ENCODE data around the gene TTC34. TPM values are rescaled to one million over a fixed set of nuclear protein-coding genes. Genes with fewer than 3 reads are reported as not detected.

The TTC34 gene
- total and polyA plus RNA-seq, 2 of the 4 experiments (the other 2 are of a cell fraction): under 0.01 to 0.09 TPM

DNA sequence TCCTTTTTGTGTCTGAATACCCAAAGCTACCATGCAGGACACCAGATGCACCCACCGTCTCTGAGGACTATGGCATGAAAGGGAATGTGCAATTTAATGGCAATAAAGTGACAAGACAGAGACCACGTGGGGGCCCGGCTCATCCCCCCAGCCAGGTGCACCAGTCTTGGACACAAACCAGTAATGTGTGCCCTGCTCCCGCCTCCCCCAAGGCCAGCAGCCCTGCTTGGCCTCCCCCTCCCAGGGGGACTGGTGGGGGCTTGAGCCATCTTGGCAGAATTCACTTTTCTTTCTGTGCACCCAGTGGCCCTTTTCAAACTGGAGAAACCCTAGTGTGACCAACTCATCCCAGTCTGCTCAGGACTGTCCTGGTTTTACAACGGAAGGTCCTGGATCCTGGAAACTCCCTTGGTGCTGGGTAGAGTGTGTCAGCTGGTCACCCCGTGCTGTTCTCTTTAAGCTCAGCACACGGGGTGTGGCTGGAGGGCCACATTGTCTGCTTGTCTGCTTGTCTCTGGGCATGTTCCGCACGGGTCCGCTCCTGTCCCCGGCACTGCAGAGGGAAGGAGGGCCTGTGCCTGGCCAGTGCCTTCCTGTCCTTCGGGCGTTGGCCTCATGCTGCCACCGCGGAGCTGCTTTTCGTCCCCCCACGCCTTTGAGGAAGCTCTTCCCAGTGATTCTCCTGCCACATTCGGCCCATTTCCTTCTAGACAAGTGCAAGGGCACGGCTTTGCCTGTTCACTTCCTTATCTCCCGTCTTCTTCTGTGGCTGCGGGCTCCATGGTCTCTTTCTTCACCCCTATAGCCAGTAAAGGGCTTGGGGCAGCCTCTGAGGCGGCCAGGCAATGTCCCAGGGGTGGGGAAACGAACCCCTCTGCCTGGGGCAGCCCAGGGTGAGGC, 45.8 kb upstream of the TTC34 start:
- in situ Hi-C loops (cut with MboI; ENCODE audit: low sequenced_read_pairs) (no loop called here), dilution Hi-C loops (cut with HindIII; ENCODE audit: low sequenced_read_pairs, unreplicated experiment) (no loop called here), intact Hi-C loops (cut with micrococcal nuclease) (no loop called here)
- Histone ChIP-seq H2BK15ac (ENCODE audit: low read depth, low read length) (no peak overlapping the region), H3K36me3 (ENCODE audit: control insufficient read depth, insufficient read depth, low read length) (no peaks in the 10 kb centered on the region), H3K9ac (ENCODE audit: low read depth, low read length) (no peak overlapping the region), H3K4me3 (ENCODE audit: insufficient read depth, low read depth, low read length) (no peak overlapping the region), H3K27ac (ENCODE audit: insufficient read depth, low read length) (no peak overlapping the region), H3K9me1 (ENCODE audit: insufficient read depth, low read length) (no peaks in the 10 kb centered on the region), H3K27me3 (ENCODE audit: control insufficient read depth, insufficient read depth, low read length) (no peaks in the 10 kb centered on the region), H2BK120ac (ENCODE audit: low read depth, low read length) (no peak overlapping the region), H2AFZ (replicated peaks; ENCODE audit: low read length, poor library complexity) (no peak overlapping the region), H3K14ac (replicated peaks; ENCODE audit: low read depth, low read length) (no peak overlapping the region), H3K4me1 (ENCODE audit: control insufficient read depth, insufficient read depth, low read length) (no peaks in the 10 kb centered on the region), H2BK5ac (ENCODE audit: low read depth, low read length, poor library complexity, severe bottlenecking) (no peak overlapping the region), H4K20me1 (ENCODE audit: insufficient read depth, low read length) (no peaks in the 10 kb centered on the region), H4K8ac (ENCODE audit: low read depth in 2 of 2, low read length in 2 of 2) (no peak overlapping the region), H2AK5ac (ENCODE audit: low read depth, low read length) (no peak overlapping the region), H3K23ac (ENCODE audit: low read depth, low read length) (no peak overlapping the region), H3K4ac (ENCODE audit: low read depth, low read length) (no peak overlapping the region), H3K4me2 (ENCODE audit: low read depth, low read length) (no peak overlapping the region), H4K5ac (ENCODE audit: low read depth, low read length) (no peak overlapping the region), H3K9me3 (ENCODE audit: control insufficient read depth, insufficient read depth, low read length) (peaks cover 35% of the 10 kb centered on the region), H3K18ac (ENCODE audit: low read depth, low read length) (no peak overlapping the region), H2AK9ac (replicated peaks; ENCODE audit: low read depth, low read length, poor library complexity) (no peak overlapping the region), H2BK20ac (ENCODE audit: low read depth, low read length) (no peak overlapping the region), H3K56ac (ENCODE audit: extremely low read depth, insufficient read depth, low read length) (no peak overlapping the region), H3K79me1 (ENCODE audit: low read depth in 1 of 2, low read length in 2 of 2) (no peaks in the 10 kb centered on the region), H4K91ac (ENCODE audit: insufficient read depth, low read depth, low read length) (no peak overlapping the region)
- no TSS peak for BruUV-seq (replicated peaks)
- ChIA-PET CTCF (no interaction called here), POLR2A (ENCODE audit: unreplicated experiment) (no interaction called here)
- DNase-seq (no peak), ATAC-seq (ENCODE audit: low read depth) (no peak)
- WGBS, 2 experiments (ENCODE audit: extremely low coverage in 2 of 2, insufficient read length in 1 of 2): 38% methylated on average over 11 of the region's 23 CpGs; no CpG with 5 or more reads in 1 of the 2 experiments
- TF ChIP-seq BHLHE40 (IDR thresholded peaks at IDR 0.05; ENCODE audit: low read depth, low read length) (no peak), MAFK (IDR thresholded peaks at IDR 0.05; ENCODE audit: low read depth, low read length) (no peak), RAD21 (IDR thresholded peaks at IDR 0.05; ENCODE audit: low read length) (no peak), NFE2L2 (IDR thresholded peaks at IDR 0.05; ENCODE audit: low read depth, low read length) (no peak), CHD1 (IDR thresholded peaks at IDR 0.05; ENCODE audit: low read depth, low read length) (no peak), POLR2A (IDR thresholded peaks at IDR 0.05; ENCODE audit: low read depth, low read length) (no peak), CEBPB (IDR thresholded peaks at IDR 0.05; ENCODE audit: low read depth, low read length) (no peak), MAZ (IDR thresholded peaks at IDR 0.05; ENCODE audit: borderline replicate concordance, low read depth, low read length) (no peak), RFX5 (IDR thresholded peaks at IDR 0.05; ENCODE audit: low read depth, low read length) (no peak), RCOR1 (IDR thresholded peaks at IDR 0.05; ENCODE audit: insufficient replicate concordance, low read length) (no peak), FOS (IDR thresholded peaks at IDR 0.05; ENCODE audit: low read depth, low read length) (no peak)
- TF ChIP-seq, protein P1, sequence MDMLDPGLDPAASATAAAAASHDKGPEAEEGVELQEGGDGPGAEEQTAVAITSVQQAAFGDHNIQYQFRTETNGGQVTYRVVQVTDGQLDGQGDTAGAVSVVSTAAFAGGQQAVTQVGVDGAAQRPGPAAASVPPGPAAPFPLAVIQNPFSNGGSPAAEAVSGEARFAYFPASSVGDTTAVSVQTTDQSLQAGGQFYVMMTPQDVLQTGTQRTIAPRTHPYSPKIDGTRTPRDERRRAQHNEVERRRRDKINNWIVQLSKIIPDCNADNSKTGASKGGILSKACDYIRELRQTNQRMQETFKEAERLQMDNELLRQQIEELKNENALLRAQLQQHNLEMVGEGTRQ (IDR thresholded peaks at IDR 0.05; ENCODE audit: low read depth, low read length): no peak
- TF ChIP-seq, protein P2, sequence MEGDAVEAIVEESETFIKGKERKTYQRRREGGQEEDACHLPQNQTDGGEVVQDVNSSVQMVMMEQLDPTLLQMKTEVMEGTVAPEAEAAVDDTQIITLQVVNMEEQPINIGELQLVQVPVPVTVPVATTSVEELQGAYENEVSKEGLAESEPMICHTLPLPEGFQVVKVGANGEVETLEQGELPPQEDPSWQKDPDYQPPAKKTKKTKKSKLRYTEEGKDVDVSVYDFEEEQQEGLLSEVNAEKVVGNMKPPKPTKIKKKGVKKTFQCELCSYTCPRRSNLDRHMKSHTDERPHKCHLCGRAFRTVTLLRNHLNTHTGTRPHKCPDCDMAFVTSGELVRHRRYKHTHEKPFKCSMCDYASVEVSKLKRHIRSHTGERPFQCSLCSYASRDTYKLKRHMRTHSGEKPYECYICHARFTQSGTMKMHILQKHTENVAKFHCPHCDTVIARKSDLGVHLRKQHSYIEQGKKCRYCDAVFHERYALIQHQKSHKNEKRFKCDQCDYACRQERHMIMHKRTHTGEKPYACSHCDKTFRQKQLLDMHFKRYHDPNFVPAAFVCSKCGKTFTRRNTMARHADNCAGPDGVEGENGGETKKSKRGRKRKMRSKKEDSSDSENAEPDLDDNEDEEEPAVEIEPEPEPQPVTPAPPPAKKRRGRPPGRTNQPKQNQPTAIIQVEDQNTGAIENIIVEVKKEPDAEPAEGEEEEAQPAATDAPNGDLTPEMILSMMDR (conservative IDR thresholded peaks at IDR 0.05; ENCODE audit: low read depth, low read length): no peak
- TF ChIP-seq, protein P3, sequence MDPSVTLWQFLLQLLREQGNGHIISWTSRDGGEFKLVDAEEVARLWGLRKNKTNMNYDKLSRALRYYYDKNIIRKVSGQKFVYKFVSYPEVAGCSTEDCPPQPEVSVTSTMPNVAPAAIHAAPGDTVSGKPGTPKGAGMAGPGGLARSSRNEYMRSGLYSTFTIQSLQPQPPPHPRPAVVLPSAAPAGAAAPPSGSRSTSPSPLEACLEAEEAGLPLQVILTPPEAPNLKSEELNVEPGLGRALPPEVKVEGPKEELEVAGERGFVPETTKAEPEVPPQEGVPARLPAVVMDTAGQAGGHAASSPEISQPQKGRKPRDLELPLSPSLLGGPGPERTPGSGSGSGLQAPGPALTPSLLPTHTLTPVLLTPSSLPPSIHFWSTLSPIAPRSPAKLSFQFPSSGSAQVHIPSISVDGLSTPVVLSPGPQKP (IDR thresholded peaks at IDR 0.05; ENCODE audit: borderline replicate concordance, low read depth, low read length): no peak
